Naive thymus-derived CD4-positive, alpha-beta T cell (primary cell): ENCODE results near the gene TAS2R14. TPM values are rescaled to one million over a fixed set of nuclear protein-coding genes. Genes with fewer than 3 reads are reported as not detected.

ENCODE experiments used
- ATAC-seq: fragments of 150-1000 bp; cut with Tn5 transposase; 2 replicates; pipeline ENCODE4 v1.10.0; 2021; ENCODE audit warnings: mild to moderate bottlenecking, moderate library complexity
- CTCF ChIA-PET: fragments of 350-600 bp; sonication (Branson Sonifier 250); formaldehyde crosslinking; loops from one replicate; lab custom pipeline; 2021; ENCODE audit warnings: antibody characterized with exemption; lab: Charles Lee
- POLR2A ChIA-PET: fragments of 350-600 bp; sonication (Branson Sonifier 250); formaldehyde crosslinking; loops from one replicate; lab custom pipeline; 2021; ENCODE audit warnings: antibody characterized with exemption, inconsistent platforms; lab: Charles Lee
- DNase-seq, 9 donors: peaks; one replicate each; pipeline versions ENCODE4 v3.0.0 to v3.0.0-alpha.2; 2020 to 2022; ENCODE audit warnings: mixed read lengths in 1 of 9
- H3K27ac ChIP-seq: one replicate; pipeline ENCODE4 v1.7.0; 2013; ENCODE audit warnings: mild to moderate bottlenecking, low read depth, low read length, moderate library complexity
- H3K27me3 ChIP-seq, 2 donors: one replicate each; pipeline ENCODE4 v1.7.0; 2013; ENCODE audit warnings: low read length in 2 of 2, mild to moderate bottlenecking in 2 of 2, moderate library complexity in 2 of 2; ENCODE audit not compliant: control insufficient read depth in 2 of 2, insufficient read depth in 2 of 2
- H3K36me3 ChIP-seq, 3 experiments: 1 replicate in 2 of 3; 2 replicates in 1 of 3; pipeline ENCODE4 v1.7.0; 2013; ENCODE audit warnings: low read length in 3 of 3, mild to moderate bottlenecking in 3 of 3, moderate library complexity in 1 of 3; ENCODE audit not compliant: insufficient read depth in 3 of 3, control insufficient read depth in 2 of 3
- H3K4me1 ChIP-seq, 2 donors: one replicate each; pipeline ENCODE4 v1.7.0; 2013; ENCODE audit warnings: low read length in 2 of 2, mild to moderate bottlenecking in 2 of 2, moderate library complexity in 1 of 2; ENCODE audit not compliant: control insufficient read depth in 2 of 2, insufficient read depth in 2 of 2
- H3K4me3 ChIP-seq: 2 replicates; pipeline ENCODE4 v1.7.0; 2013; ENCODE audit warnings: mild to moderate bottlenecking, low read length
- H3K9me3 ChIP-seq, 3 experiments: 1 replicate in 2 of 3; 2 replicates in 1 of 3; pipeline ENCODE4 v1.7.0; 2013; ENCODE audit warnings: low read length in 3 of 3; ENCODE audit not compliant: control insufficient read depth in 2 of 3
- H3K27ac Mint-ChIP-seq, 9 donors: one replicate each; pipeline ENCODE4 v1.8.0; 2020 to 2022; ENCODE audit warnings: mixed read lengths in 9 of 9, mild to moderate bottlenecking in 8 of 9, moderate library complexity in 5 of 9, inconsistent platforms in 2 of 9
- H3K27me3 Mint-ChIP-seq, 5 donors: one replicate each; pipeline ENCODE4 v1.8.0; 2021 to 2022; ENCODE audit warnings: mixed read lengths in 5 of 5, mild to moderate bottlenecking in 1 of 5
- H3K36me3 Mint-ChIP-seq, 5 donors: one replicate each; pipeline ENCODE4 v1.8.0; 2020 to 2022; ENCODE audit warnings: mixed read lengths in 5 of 5, mild to moderate bottlenecking in 3 of 5, inconsistent platforms in 1 of 5
- H3K4me1 Mint-ChIP-seq, 7 donors: one replicate each; pipeline ENCODE4 v1.8.0; 2020 to 2022; ENCODE audit warnings: mixed read lengths in 7 of 7, mild to moderate bottlenecking in 3 of 7, inconsistent platforms in 1 of 7
- H3K4me3 Mint-ChIP-seq, 10 donors: one replicate each; pipeline ENCODE4 v1.8.0; 2020 to 2022; ENCODE audit warnings: mild to moderate bottlenecking in 10 of 10, mixed read lengths in 10 of 10, moderate library complexity in 6 of 10, inconsistent platforms in 2 of 10
- H3K9me3 Mint-ChIP-seq, 11 donors: one replicate each; pipeline ENCODE4 v1.8.0; 2020 to 2022; ENCODE audit warnings: mixed read lengths in 11 of 11, mild to moderate bottlenecking in 4 of 11, inconsistent platforms in 1 of 11, moderate library complexity in 1 of 11
- intact Hi-C, 2 donors: fragments of 100-400 bp; cut with micrococcal nuclease; formaldehyde crosslinking; loops; one replicate each; pipeline ENCODE4 v1.15.1; 2023
- polyA plus RNA-seq, 2 donors: library from polyadenylated mRNA; unstranded; fragments of 300-500 nt; fragmentation: Illumina TruSeq; gene quantifications; one replicate each; pipeline ENCODE4 v1.2.3, GENCODE V29; 2021
- total RNA-seq, 6 experiments: library from RNA in 5 of 6; stranded (reverse) in 5 of 6; gene quantifications; 1 replicate in 5 of 6; 2 replicates in 1 of 6; pipeline ENCODE4 v1.2.3 and lab custom pipeline; 2021 to 2026

The TAS2R14 gene, protein sequence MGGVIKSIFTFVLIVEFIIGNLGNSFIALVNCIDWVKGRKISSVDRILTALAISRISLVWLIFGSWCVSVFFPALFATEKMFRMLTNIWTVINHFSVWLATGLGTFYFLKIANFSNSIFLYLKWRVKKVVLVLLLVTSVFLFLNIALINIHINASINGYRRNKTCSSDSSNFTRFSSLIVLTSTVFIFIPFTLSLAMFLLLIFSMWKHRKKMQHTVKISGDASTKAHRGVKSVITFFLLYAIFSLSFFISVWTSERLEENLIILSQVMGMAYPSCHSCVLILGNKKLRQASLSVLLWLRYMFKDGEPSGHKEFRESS
- total RNA-seq (1 to 10 TPM; 2.2 to 3.3 (median 2.6) TPM), polyA plus RNA-seq (under 1 TPM; 0.60 to 0.91 TPM), total RNA-seq (lab: John Stamatoyannopoulos, UW) (1.3 reads per million, percentile 2 among the genes with 10 or more reads in this experiment)

DNA sequence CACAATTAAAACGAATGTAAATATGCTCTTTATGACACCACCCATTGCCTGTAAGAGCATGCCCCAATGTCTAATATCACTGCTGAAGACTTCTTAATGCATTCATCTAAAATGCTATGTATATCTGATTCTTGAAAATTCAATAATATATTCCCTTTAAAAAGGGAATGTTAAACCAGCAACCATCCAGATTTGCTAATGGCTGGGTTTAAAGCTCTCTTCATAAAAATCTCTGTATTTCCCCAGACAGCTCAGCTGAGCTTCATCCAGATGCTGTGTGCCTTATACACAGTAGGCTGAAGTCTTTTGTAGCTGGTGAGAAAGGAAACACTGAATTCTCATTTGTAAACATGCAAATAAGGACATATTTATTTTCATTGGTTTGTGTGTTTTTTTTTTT, at the start of gene TAS2R14:
TAS2R14 (minus strand) TSS at position 101 of the 400 bp plus-strand sequence; CDS start at position 45, 56 bp downstream.
- Histone ChIP-seq H3K27me3 (no peaks in the 10 kb centered on the region), H3K9me3 (no peaks in the 10 kb centered on the region), H3K36me3 (no peaks in the 10 kb centered on the region), H3K27ac (no peak within 1 kb of the TSS), H3K4me1 (no peaks in the 10 kb centered on the region), H3K4me3 (no peak within 1 kb of the TSS)
- Mint-ChIP-seq H3K27me3 (no peaks in the 10 kb centered on the region), H3K4me3 (no peak within 1 kb of the TSS), H3K4me1 (peaks cover 0 to 12% (median 6%) of the 10 kb centered on the region in 7 donors), H3K27ac (no peak within 1 kb of the TSS), H3K9me3 (peaks cover 0 to 5% (median 0%) of the 10 kb centered on the region in 11 donors), H3K36me3 (peaks cover 0 to 13% (median 2%) of the 10 kb centered on the region in 5 donors)
- POLR2A ChIA-PET = interaction anchor here (0.5 kb wide), 1 partner anchor 66 kb away, joined by 3 read pairs; no protein-coding TSS in a partner anchor
- no peak for DNase-seq
- ATAC-seq = no peak
- CTCF ChIA-PET = no interaction called here
- intact Hi-C loops = no loop called here

DNA sequence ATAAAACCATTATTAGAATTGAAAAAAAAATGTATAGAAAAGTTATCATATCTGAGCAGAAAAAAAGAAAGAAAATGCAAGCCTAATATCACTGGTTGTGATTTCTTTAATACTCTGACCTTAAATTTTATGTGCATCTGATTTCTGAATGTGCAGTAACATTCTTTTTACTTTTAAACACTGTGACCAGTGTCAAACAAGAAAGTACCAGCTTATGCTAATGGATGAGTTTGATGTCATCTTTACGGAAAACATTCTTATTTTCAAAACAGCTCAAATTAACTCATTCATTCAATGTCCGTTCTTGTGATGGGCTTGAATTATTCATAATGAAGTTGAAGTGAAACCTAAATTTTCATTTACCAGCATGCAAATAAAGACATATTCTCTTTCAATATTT, 47.7 kb upstream of the TAS2R14 start, which contains the start of gene TAS2R50:
TAS2R50 (minus strand) TSS at position 101 of the 400 bp plus-strand sequence; CDS start at position 49, 52 bp downstream.
- no peak within 1 kb of the TSS for H3K27ac Mint-ChIP-seq
- Histone ChIP-seq H3K4me3 (no peak within 1 kb of the TSS), H3K27ac (no peak within 1 kb of the TSS), H3K36me3 (no peaks in the 10 kb centered on the region), H3K27me3 (no peaks in the 10 kb centered on the region), H3K9me3 (no peaks in the 10 kb centered on the region), H3K4me1 (peaks cover 13 to 17% of the 10 kb centered on the region in 2 donors)
- ChIA-PET CTCF (no interaction called here), POLR2A (no interaction called here)
- H3K9me3 Mint-ChIP-seq = peaks cover 0 to 14% (median 0%) of the 10 kb centered on the region in 11 donors
- no peak within 1 kb of the TSS for H3K4me3 Mint-ChIP-seq
- peaks cover 5 to 28% (median 20%) of the 10 kb centered on the region in 5 donors for H3K36me3 Mint-ChIP-seq
- ATAC-seq = no peak
- DNase-seq = no peak
- intact Hi-C loops = no loop called here
- peaks cover 0 to 41% (median 0%) of the 10 kb centered on the region in 5 donors for H3K27me3 Mint-ChIP-seq
- peaks cover 8 to 36% (median 29%) of the 10 kb centered on the region in 7 donors for H3K4me1 Mint-ChIP-seq

DNA sequence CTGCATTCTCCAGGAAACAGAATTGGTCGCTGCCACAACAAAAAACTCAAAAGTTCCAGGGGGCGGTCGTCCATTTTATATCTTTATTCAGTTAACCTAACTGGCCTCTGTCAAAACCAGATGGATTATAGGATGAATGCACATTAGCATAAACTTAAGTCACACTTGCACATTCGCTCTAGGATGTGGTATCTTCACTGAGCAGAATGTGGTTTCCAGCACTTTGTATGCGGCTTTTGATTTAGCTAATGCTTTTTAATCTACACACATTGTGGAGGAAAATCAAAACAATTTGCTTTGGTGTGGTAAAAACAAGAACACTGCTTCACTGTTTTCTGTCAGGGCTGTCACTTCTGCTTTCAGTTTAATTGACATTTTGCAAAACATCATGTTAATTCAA, 43.2 kb upstream of the TAS2R14 start:
- peaks cover 16 to 22% of the 10 kb centered on the region in 2 donors for H3K4me1 ChIP-seq
- H3K36me3 ChIP-seq = no peaks in the 10 kb centered on the region
- H3K4me1 Mint-ChIP-seq = peaks cover 12 to 61% (median 55%) of the 10 kb centered on the region in 7 donors
- ATAC-seq (peak; percentile 97), DNase-seq (peak in 8 of 9 donors; percentile 28 to 91 (median 83))
- H3K27ac ChIP-seq = no peak overlapping the region
- CTCF ChIA-PET = no interaction called here
- no peaks in the 10 kb centered on the region for H3K9me3 ChIP-seq
- H3K36me3 Mint-ChIP-seq = peaks cover 0 to 16% (median 16%) of the 10 kb centered on the region in 5 donors
- H3K27me3 ChIP-seq = no peaks in the 10 kb centered on the region
- POLR2A ChIA-PET = interaction anchor here (1.0 kb wide), 1 partner anchor 189 kb away, joined by 3 read pairs; the partner anchor contains the start of gene SMIM10L1
- peak overlapping the region in 7 of 10 donors; percentile 6 to 61 (median 40) for H3K4me3 Mint-ChIP-seq
- peaks cover 0 to 71% (median 6%) of the 10 kb centered on the region in 5 donors for H3K27me3 Mint-ChIP-seq
- H3K4me3 ChIP-seq = no peak overlapping the region
- peak overlapping the region in 3 of 9 donors; percentile 30 to 40 (median 34) for H3K27ac Mint-ChIP-seq
- H3K9me3 Mint-ChIP-seq = no peaks in the 10 kb centered on the region
- intact Hi-C loops = loop anchor here (1.0 kb wide), 1 partner anchor 189 kb away; the partner anchor contains the start of gene SMIM10L1 (in 2 of the 2)

DNA sequence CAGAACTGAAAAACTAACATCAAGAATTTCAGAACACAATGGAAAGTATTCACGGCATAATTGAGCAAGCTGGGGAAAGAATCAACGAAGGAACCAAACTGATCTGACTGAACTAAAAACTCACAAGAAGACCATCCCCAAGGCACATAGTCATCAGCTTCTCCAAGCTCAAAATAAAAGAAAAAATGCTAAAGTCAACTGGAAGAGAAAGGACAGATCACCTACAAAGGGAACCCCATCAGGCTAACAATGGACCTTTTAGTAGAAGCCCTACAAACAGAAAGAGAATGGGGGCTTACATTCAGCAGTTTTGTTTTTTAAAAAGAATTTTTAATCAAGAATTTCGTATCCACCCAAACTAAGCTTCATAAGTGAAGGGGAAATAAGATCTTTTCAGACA, 35.9 kb upstream of the TAS2R14 start:
- H3K4me1 Mint-ChIP-seq = peaks cover 0 to 32% (median 21%) of the 10 kb centered on the region in 7 donors
- Histone ChIP-seq H3K4me1 (no peaks in the 10 kb centered on the region), H3K4me3 (no peak overlapping the region), H3K9me3 (no peaks in the 10 kb centered on the region), H3K36me3 (no peaks in the 10 kb centered on the region), H3K27ac (no peak overlapping the region), H3K27me3 (no peaks in the 10 kb centered on the region)
- ATAC-seq (no peak), DNase-seq (no peak)
- intact Hi-C loops = no loop called here
- H3K27ac Mint-ChIP-seq = no peak overlapping the region
- no peak overlapping the region for H3K4me3 Mint-ChIP-seq
- peaks cover 0 to 27% (median 5%) of the 10 kb centered on the region in 5 donors for H3K36me3 Mint-ChIP-seq
- H3K27me3 Mint-ChIP-seq = peaks cover 0 to 53% (median 6%) of the 10 kb centered on the region in 5 donors
- POLR2A ChIA-PET = no interaction called here
- CTCF ChIA-PET = no interaction called here
- no peaks in the 10 kb centered on the region for H3K9me3 Mint-ChIP-seq

DNA sequence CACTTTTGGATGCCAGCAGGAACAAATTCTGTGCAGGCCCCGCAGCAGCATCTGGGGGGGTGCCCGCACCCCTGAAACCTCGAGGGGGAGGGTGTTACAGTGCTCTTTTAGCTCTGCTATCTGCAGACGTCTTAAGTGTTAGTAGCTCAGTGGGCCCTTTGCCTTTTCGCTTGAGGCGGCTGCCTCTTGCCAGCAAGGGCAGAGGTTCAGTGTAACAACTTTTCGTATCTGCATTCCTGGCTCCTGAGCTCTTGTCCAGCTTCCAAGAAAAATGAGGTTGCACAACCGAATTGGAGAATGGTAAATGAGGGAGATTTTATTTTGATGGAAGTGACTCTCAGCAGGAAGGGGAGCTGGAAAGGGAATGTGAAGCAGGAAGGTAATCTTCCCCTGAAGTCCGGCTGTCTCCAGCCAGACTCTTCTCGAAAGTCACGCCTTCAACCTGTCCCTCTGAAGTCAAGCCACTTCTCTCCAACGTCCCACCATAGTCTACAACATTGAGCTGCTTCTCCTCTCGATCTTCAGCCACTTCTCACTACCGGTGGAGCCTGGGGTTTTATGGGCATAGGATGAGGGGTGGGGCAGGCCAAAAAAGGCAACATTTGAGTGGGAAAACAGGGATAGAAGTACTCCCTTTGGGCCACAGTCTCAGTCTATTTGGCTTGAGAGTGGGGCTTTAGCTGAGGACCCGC, 29.8 kb upstream of the TAS2R14 start:
- Histone ChIP-seq H3K9me3 (no peaks in the 10 kb centered on the region), H3K27ac (no peak overlapping the region), H3K4me1 (no peaks in the 10 kb centered on the region), H3K27me3 (no peaks in the 10 kb centered on the region), H3K4me3 (no peak overlapping the region), H3K36me3 (no peaks in the 10 kb centered on the region)
- Mint-ChIP-seq H3K27me3 (no peaks in the 10 kb centered on the region), H3K36me3 (peaks cover 0 to 42% (median 21%) of the 10 kb centered on the region in 5 donors), H3K9me3 (no peaks in the 10 kb centered on the region), H3K4me1 (peaks cover 0 to 10% (median 1%) of the 10 kb centered on the region in 7 donors), H3K27ac (no peak overlapping the region), H3K4me3 (no peak overlapping the region)
- DNase-seq (no peak), ATAC-seq (no peak)
- ChIA-PET POLR2A (no interaction called here), CTCF (interaction anchor here (0.7 kb wide), 1 partner anchor 414 kb away, joined by 3 read pairs; no protein-coding TSS in a partner anchor)
- intact Hi-C loops = no loop called here

DNA sequence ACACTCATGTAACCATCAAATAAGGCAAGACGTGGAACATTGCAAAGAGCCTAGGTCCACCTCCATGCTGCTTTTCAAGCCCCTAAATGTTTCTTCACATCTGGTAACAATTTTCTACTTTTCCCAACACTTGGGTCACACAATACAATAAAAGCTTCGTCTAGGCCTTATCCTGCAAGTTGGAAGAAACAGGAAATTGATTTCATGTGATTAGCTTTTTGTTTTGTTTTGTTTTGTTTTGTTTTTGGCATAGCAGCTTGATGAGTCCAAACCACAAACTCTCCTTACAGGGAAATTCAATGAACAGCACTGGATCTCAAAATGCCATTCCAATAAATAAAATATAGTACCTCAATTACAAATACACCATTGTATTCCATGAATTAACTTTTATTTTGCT, 28.3 kb upstream of the TAS2R14 start:
- CTCF ChIA-PET = no interaction called here
- Mint-ChIP-seq H3K4me3 (no peak overlapping the region), H3K27me3 (no peaks in the 10 kb centered on the region), H3K4me1 (peaks cover 0 to 12% (median 4%) of the 10 kb centered on the region in 7 donors), H3K27ac (peak overlapping the region in 1 of 9 donors; percentile 21), H3K36me3 (peaks cover 0 to 51% (median 21%) of the 10 kb centered on the region in 5 donors), H3K9me3 (no peaks in the 10 kb centered on the region)
- intact Hi-C loops = no loop called here
- no peaks in the 10 kb centered on the region for H3K36me3 ChIP-seq
- H3K27me3 ChIP-seq = no peaks in the 10 kb centered on the region
- no peak overlapping the region for H3K27ac ChIP-seq
- ATAC-seq (no peak), DNase-seq (no peak)
- POLR2A ChIA-PET = no interaction called here
- H3K4me1 ChIP-seq = no peaks in the 10 kb centered on the region
- H3K4me3 ChIP-seq = no peak overlapping the region
- no peaks in the 10 kb centered on the region for H3K9me3 ChIP-seq
